GM21723 (cell line): ENCODE results near the gene PJA2.

Experiments used
- ATAC-seq: cut with Tn5 transposase; IDR thresholded peaks from one replicate; pipeline ENCODE4 v1.9.1; 2021; ENCODE audit warnings: mild to moderate bottlenecking, moderate library complexity; ENCODE audit not compliant: unreplicated experiment

Gene PJA2

DNA sequence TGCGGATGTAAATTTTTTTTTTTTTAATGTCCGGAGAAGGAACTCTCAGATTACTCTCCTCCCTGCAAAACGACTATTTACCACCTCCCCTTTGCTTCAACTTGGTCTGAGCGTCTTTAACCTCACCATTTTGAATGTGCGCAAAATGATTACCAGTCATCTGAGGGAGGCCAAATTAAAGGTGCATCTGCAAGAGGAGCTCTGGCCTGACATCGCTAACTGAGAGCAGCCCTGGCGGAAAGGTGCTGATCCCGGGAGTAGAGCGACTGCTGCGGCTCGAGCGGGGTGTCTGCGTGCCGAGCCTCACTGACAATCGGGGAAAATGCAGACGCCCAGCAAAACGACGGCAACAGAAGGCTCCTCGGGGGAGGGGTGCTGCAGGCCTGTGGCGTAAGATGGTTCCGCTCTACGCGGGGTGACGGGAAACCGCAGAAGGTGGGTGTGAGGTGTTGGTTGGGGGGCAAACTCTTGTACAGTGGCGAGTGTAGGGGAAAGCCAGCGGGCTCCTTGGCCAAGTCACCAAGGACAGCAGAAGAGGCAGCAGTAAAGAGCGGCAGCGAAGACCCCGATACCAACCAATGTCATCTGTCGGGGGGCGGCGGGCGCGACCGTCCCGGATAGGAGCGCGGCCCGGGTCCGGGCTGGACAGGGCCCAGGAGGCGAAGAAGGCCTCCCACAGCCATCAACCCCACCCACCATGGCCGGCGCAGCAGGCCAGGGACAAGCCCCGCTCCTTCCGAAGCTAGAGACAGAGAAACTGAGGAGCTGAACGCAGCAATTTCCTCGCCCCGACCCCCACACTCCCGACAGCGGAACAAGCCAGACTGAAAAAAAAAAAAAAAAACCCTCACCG is 557 bp downstream of the PJA2 start:
- peak; percentile 38 for ATAC-seq

DNA sequence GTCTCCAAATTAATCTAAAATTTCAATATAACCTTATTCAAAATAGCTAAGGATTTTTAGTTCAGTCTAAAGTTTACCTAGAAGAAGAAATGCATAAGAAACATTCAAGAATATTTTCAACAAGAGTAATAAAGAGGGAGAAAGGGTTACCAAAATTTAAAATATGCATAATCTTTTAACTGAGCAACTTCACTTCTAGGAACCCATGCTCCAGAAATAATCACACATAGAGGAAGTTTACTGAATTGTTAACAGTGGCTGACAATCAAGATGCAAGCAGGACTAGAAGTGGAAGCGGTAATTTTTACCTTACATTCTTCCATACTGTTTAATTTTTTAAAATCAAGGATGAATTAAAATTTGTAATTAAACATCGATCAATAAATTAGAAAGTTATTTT is 1.9 kb downstream of the PJA2 start:
- no peak for ATAC-seq

DNA sequence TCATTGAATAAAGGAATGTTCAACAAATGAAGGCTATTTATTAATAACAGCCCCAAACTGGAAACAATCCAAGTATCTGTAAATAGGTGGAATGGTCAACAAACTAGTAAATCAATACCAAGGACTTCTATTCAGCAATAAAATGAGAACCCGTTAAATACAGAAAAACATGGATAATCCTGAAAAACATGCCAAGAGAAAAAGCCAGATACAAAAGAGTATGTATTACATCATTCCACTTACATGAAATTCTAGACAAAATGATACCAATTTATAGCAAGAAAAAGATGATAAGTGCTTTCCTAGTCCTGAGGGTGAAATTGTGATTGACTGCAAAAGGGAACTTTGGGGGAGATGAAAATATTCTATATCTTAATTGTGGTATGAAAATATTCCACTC is 3.1 kb downstream of the PJA2 start:
- no peak for ATAC-seq

DNA sequence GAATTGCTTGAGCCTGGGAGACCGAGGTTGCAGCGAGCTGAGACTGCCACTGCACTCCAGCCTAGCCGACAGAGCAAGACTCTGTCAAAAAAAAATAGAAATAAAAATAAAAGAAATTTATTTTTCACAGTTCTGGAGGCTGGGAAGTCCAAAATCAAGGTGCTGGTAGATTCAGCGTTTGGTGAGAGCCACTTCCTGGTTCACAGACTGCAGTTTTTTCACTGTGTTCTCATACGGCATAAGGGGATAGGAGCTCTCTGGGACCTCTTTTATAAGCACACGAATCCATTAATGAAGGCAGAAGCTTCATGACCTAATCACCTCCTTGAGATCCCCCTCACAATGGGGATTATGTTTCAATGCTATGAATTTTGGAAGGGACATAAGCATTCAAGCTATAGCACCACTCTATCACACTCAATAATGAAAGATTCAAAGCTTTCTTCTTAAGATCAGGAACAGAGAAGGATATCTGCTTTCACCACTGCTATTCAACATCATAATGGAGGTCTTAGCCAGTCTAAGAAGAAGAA is 5.3 kb downstream of the PJA2 start:
- ATAC-seq, result no peak

DNA sequence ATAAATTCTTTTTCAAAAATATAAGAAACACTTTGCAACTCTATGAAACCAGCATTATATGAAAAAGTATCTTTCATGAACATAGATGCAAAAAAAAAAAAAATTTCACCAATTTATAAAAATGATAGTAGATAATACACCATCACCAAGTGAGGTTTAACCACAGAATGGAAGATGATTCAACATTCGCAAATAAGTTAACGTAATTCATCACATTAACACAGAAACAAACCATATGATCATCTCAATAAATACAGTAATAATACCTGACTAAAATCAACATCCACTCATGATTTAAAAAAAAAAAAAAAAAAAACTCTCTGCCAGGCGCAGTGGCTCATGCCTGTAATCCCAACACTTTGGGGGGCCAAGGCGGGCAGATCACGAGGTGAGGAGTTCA is 6.3 kb downstream of the PJA2 start:
- ATAC-seq, result no peak

DNA sequence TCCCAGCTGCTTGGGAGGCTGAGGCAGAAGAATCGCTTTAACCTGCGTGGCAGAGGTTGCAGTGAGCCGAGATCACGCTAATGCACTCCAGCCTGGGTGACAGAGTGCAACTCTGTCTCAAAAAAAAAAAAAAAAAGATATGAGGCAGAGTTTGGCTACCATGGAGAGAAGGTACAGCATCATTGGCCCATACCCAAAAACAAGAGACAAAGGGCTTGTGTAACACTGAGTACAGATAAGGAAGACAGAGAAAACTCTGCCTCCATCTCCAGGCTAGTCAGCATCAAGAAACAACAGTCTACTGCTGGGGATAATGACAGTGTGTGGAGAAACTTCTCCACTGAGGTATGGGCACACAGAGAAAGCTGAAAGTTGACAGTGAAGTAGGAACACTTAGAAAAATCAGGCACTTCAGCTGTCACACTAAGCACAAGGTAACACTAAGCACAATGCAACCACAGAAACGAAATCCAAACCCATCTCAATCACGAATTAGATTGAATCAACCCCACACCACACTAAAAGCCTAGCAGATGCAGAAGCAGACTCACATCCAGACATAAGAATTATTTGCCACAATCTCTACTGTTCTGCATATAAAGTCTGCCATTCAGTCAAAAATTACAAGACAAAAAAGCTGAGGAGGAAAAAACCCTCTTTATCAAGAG is 10.5 kb downstream of the PJA2 start:
- ATAC-seq, result no peak

DNA sequence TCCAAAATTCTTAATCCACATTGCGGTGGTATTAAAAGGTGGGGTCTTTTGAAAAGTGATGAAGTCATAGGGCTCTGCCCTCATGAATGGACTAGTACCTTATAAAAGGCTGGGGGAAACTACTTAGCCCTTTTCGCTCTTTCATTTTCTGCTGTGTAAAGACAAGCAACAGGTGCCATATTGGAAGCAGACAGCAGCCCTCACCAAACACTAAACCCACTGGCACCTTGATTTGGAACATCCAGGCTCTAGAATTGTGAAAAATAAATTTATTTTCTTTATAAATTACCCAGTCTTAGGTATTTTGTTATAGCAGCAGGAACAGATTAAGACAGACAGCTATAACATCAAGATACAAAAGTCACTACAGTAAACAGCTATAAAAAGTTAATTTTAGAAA is 12.8 kb downstream of the PJA2 start:
- no peak for ATAC-seq

DNA sequence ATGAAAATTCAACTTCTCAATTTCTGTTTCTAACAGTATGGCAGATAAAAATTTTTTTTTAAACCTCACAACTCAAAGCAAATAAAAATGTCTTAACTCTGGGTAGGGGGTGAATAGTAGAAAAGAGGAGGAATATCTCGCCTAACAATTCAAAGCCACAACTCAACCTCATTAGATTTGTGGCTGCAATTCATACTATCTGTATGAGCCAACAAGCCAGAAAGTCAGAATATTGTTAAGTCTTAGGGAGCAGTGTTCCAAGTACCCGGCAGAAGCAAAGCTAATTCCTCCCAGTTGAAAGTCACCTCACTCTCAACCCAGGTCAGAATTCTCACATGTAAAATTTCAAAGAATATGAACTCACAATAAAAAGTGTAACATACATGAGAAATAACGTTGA is 15.0 kb downstream of the PJA2 start:
- ATAC-seq, result no peak

DNA sequence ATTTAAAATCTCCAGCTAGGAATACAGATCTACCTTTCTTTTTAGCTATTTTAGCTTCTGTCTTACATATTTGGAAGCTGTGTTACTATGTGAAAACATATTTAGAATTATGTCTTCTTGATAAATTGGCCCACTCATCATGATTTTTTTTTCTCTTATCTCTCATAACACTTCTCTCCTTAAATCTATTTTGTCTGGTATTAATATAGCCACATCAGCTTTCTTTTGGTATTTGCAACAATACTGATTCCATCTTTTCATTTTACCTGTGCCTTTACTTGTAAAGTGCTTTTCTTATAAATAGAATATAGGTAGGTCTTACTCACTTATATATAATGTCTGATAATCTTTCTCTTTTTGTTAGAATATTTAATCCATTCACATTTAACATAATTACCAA is 19.6 kb downstream of the PJA2 start:
- ATAC-seq, result no peak

DNA sequence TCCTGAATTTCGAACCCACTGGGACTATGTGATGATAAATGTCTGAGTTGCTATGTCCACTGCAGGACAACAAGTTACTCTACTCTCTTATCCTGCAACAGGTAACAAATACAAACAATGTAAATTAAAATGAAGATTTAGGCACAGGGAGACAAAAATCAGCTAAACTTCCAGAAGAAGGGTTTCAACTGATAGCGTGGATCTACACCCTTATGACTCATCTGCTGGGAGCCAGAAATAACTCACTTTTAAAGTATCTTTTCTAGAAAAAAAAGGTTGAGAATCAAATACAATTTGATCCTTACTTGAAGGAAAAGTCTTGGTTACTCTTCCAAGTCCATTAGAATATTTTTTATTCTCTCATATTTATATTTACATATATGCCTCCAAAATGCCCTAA is 21.4 kb downstream of the PJA2 start:
- no peak for ATAC-seq

DNA sequence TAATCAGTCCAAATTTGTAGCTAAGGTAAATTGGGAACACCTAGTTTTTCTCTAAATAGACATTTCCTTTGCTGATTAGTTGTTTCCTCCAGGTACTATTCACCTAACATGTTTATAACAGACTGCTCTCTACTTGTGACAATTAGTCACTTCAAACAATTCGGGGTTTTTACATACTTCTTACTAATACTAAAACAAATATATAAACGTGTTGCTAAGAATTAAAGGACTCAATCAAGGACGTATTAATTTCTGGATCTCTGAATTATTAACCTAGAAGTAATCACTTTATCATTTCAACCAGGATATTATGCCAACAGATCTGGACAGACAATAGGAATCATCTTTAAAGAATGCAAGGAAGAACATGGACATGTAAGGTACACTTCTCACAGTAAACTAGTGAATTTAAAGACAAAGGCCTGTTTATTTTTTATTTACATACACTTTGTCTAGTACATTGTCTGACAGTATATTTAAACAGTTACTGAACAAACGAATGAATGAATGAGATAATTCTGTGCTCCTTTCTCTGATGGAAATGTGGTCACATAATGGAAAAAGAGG is 22.3 kb downstream of the PJA2 start:
- no peak for ATAC-seq

DNA sequence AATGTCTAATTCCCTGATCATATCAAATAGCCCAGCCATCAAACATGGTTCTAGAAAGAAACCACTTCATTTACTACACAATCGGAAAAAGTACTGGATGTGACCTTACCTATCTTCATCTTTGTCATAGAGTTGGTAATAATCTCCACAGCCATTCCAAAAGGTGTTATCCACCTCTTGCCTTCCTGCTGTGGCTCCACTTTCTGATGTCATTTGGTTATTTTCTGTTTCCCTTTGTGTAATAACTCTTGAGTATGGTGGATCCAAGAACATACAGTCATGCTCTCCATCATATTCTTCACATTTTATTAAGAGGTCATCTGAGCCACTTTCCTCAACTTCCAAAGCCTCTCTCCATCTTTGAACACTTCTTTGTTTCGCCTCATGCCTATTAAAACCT is 31.7 kb downstream of the PJA2 start:
- no peak for ATAC-seq

DNA sequence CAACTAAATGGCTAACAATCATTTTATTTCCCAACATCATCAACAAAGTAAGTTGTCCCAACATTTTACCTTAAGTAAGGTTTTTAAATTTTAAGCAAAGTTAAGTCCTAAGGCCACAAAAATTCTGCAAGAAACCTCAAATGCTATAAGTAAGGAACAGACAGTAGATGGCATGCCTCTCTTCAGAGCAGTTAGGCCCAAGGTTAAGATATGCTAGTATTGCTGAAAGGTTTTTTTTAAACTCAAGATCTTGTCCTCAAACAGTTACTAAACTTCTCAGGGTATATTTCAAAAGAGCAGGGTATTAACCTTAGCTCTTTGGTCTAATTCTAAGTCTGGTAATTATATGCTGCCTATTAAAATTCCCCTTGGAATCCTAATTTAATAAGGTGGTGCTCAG is 35.1 kb downstream of the PJA2 start:
- no peak for ATAC-seq

DNA sequence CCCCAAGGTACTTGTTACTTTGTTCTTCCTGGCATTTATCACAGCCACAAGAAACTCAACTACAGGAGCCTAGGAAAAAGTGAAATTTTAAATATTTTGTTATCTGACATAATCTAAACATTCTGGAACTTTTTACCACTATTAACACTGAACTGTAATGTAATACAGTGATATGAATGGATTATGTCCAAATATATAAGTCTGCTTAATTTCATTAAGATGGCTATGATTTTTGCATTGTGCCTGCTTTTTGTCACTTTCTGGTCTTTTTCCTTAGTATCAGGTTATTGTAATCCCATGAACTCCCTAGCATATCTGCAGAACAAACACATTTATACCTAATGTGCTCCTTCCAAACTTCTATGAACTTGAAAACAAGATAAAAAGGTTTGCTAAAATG is 35.8 kb downstream of the PJA2 start:
- no peak for ATAC-seq

DNA sequence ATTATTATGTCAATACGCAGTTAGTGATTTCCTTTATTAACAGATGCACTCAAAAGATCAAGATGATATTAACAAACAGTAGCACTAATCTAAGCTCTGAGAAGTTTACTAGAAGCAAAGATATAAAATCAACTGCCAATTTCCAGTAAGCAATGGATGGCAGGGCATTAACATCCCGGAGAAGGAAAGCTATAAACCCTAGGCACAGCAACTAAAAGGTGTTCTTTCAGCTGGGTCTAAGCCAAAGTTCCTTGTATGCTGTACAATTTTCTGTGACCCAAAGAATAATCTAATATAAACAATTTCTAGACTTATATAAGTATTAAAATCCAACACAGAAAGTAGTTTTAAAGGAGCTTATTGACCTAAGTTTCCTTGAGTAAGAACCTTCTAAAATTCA is 39.4 kb downstream of the PJA2 start:
- no peak for ATAC-seq

DNA sequence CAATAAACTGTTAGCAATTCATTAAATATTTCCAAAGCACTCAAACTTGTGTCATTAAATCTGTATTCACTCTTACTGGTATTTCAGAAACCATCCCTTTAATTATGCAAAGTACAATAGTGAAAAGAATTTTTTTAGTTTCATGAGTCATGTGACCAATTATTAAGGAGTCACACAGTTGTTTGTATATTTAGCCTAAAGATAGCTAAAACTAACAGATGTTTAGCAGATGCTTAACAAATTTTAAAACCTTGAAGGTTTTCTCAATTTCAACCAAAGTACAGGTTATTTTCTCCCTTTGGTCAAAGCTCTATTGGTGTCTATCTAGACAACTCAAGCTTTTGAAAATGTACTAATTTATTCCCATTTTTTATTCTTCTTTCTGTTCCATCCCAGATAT is 44.1 kb downstream of the PJA2 start:
- ATAC-seq, result no peak

DNA sequence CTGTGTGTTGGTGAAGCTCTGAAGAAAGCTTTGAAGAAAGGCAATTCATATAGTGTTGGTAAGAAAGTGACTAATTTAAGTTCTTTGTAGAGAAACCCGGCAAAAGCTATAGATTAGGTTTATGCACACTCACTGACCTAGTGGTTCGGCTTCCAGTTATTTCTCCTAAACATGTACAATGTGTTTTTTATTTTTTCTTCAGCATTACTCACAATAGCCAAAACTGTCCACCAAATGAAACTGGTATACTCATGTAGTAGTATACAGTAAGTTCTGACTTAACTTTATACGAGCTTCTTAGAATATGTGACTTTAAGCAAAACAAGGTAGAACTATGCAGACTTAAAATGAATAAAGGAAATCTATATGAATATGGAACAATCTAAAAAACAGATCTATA is 44.8 kb downstream of the PJA2 start:
- ATAC-seq, result no peak

DNA sequence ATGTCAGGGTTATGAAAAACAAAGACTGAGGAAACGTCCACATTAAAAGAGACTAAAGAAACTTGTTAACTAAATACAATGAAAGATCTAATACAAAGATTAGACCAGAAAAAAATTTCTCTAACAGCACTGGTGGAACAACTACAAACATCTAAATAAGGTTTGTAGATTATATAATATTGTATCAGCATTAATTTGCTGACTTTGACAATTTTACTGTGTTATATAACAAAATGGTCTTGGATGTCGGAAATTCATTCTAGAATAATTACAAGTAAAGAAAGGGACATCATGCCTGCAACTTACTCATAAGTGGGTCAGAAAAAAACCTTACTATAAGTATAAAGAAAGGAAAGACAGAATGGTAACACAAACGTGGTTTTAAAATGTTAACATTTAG is 50.1 kb downstream of the PJA2 start:
- ATAC-seq, result no peak

DNA sequence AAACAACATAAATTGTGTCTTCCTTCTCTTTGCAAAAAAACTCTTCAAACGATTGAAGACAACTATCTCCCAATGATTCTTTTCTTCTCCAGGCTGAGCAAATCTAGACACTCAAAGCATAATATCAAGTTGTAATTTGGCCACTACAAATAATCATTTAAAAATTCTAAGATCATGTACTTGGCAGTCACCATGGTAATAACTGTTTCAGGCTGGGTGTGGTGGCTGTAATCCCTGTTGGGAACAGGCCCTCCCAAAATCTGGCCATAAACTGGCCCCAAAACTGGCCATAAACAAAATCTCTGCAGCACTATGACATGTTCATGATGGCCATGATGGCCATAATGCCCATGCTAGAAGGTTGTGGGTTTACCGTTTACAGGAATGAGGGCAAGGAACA is 52.0 kb downstream of the PJA2 start:
- ATAC-seq, result no peak

DNA sequence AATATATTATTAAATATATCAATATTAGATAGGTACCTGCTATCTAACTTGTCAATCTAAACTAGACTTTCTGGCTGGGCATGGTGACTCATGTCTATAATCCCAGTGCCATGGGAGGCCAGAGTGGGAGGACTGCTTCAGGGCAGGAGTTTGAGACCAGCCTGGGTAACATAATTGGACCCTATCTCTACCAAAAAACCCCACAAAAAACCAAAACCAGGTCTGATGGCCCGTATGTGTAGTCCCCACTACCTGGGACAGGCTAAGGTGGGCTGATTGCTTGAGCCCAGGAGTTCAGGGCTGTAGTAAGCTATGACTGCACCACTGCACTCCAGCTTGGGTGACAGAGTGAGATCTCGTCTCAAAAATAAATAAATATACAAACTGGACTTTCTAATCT is 55.0 kb downstream of the PJA2 start:
- no peak for ATAC-seq

DNA sequence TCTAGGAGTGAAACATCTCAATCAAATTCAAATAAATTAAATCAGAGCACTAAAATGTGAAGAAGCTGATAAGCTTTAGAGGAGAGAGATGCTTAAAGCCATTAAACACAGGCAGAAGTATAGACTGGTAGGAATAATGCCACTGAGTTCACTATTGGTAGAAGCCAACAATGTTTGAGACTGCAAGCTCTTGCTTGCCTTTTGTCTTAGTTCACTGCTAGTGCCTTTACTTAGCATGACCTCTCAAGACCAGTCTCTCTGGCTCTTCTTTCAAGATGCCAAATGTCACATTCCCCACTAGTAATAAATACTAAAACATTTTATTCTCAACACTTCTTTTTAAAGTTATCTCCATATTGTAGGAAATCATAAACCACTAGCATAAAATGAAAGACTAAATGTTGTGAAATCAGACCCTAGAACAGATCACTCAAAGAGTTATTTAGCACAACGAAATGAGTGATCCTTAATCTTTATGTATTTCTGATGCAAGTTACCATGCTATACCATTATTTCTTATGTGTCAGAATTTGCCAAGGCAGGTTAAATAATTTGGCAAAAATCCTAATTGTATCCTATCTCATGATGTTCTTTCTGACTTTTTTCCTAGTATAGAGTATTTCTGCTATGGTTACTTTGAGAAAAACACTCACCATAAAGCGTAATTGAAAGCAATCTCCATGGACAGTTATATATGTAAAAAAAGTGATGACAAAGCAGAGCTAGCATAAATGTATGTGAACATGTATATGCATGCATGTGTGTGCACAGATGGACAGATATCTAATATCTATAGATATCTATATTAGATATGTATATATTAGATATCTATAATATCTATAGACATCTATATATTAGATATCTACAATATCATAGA is 57.5 kb downstream of the PJA2 start:
- no peak for ATAC-seq
